Psoas muscle (tissue), 8 donors: ENCODE results near the gene ERP27. TPM values are rescaled to one million over a fixed set of nuclear protein-coding genes. Genes with fewer than 3 reads are reported as not detected.

ENCODE experiments used
- ATAC-seq, 4 donors: fragments of 200-7000 bp; cut with Tn5 transposase; one replicate each; pipeline ENCODE4 v1.9.1; 2020; ENCODE audit warnings: moderate library complexity in 3 of 4, mild to moderate bottlenecking in 2 of 4
- DNase-seq, 2 donors: peaks; one replicate each; pipeline ENCODE4 v3.0.0-alpha.2; 2020
- H3K27ac ChIP-seq: fragments of 200-600 bp; one replicate; pipeline ENCODE4 v1.8.0; 2022
- H3K27me3 ChIP-seq, 3 donors: fragments of 200-600 bp in 1 of 3; one replicate each; pipeline versions ENCODE4 v1.6.1 to v1.8.0; 2013 to 2022; ENCODE audit warnings: low read length in 2 of 3, mild to moderate bottlenecking in 2 of 3, moderate library complexity in 1 of 3; ENCODE audit not compliant: insufficient read depth in 3 of 3
- H3K36me3 ChIP-seq, 2 donors: fragments of 200-600 bp in 1 of 2; one replicate each; pipeline versions ENCODE4 v1.6.1 to v1.8.0; 2013 to 2022; ENCODE audit warnings: low read depth in 1 of 2, mild to moderate bottlenecking in 1 of 2, moderate library complexity in 1 of 2; ENCODE audit not compliant: insufficient read depth in 1 of 2
- H3K4me1 ChIP-seq: fragments of 200-600 bp; one replicate; pipeline ENCODE4 v1.8.0; 2022
- H3K4me3 ChIP-seq: fragments of 200-600 bp; one replicate; pipeline ENCODE4 v1.8.0; 2022; ENCODE audit warnings: mild to moderate bottlenecking
- H3K9me3 ChIP-seq: fragments of 200-600 bp; one replicate; pipeline ENCODE4 v1.8.0; 2022
- CTCF ChIP-seq: fragments of 200-600 bp; IDR thresholded peaks from one replicate; pipeline ENCODE4 v1.8.0; 2022; ENCODE audit warnings: antibody characterized with exemption
- WGBS, 3 donors: extraction: QIAGEN DNeasy Blood & Tissue Kit; methylation state at CpG; one replicate each; pipeline versions ENCODE4 v1.1.6 to v1.1.7; 2013; 5-methylcytosine and 5-hydroxymethylcytosine counted together
- intact Hi-C, 2 donors: fragments of 100-400 bp; cut with DNase I; formaldehyde crosslinking; loops; one replicate each; pipeline versions ENCODE4 v1.11.0 to v1.14.2; 2022
- polyA plus RNA-seq, 3 donors: library from polyadenylated mRNA; stranded (reverse); fragments of 200-250 nt; gene quantifications; one replicate each; pipeline ENCODE4 v1.2.3, GENCODE V29; 2013
- total RNA-seq, 4 donors: library from RNA; stranded (reverse); fragmentation: NEBNext Ultra II Directional in 2 of 4; extraction: Animal tissue kit (Norgen Biotek cat#: 25700) in 2 of 4; gene quantifications; one replicate each; pipeline versions ENCODE4 v1.2.1 to v1.2.4, GENCODE V29; 2021 to 2023
- donor health status: healthy with polysubstance abuse.
- donor health status: DM: no; HTN: no; CAD: no; lungs with moderate emphysema.
- donor health status: Bipolar disorder and iron deficiency.
- donor health status: healthy.
- donor health status: DM: yes; HTN: yes; CAD: no.
- donor health status: DM: no; HTN: no; CAD: no.
- donor health status: DM: no; HTN: no; CAD: no.
- donor health status: DM: yes; HTN: yes; CAD: no.

The ERP27 gene
- total and polyA plus RNA-seq, 7 donors = 0.05 to 0.42 (median 0.13) TPM; not detected in 1

DNA sequence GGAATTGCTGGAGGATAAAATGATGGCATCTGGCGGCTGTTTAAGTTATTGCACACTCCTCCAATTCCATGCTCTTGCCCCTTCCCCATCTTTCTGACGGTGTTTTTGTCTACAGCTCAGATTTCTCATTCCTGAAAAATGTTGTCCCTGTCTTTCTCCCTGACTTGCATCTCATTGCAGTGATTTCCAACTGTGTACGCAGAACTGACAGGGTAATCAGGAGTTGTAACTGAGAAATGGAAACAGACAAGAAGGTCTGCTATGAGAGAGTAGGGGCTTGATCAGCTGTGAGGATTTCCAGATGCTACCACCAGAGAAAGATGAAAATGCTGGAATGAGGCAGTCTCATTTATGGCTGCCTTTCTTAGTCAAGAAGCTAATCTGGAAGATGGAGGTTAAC lies 1.3 kb downstream of the ERP27 start:
- no peak overlapping the region for H3K4me3 ChIP-seq
- ATAC-seq (no peak), DNase-seq (no peak)
- TF ChIP-seq CTCF = no peak
- no peak overlapping the region for H3K27ac ChIP-seq
- H3K36me3 ChIP-seq = peaks cover 0 to 4% of the 10 kb centered on the region in 2 donors
- H3K9me3 ChIP-seq = no peaks in the 10 kb centered on the region
- 84 to 91% (median 85%) methylated on average over 3 of the region's 3 CpGs for WGBS, 3 donors
- no peaks in the 10 kb centered on the region for H3K27me3 ChIP-seq
- intact Hi-C loops = no loop called here
- H3K4me1 ChIP-seq = no peaks in the 10 kb centered on the region

DNA sequence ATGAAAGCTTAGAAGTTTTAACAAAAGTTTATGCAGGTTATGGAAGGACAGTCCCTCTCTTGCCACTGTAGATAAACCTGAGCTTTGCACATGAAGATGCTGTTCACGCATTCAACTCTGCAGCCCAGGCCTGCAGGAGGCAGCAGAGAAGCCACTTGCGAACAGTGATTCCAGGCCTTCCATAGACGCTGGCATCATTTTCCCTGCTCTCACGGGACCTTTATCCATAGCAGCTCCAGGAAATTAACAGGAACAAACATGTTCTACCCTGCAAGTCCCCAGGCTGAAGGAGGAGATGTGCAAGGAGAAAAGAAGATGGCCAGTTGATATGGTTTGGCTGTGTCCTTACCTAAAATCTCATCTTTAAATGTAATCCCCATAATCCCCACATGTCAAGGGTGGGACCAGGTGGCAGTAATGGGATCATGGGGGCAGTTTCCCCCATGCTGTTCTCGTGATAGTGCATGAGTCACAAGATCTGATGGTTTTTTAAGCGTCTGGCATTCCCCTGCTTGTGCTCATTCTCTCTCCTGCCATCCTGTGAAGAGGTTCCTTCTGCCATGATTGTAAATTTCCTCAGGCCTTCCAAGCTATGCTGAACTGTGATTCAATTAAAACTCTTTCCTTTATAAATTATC lies 2.0 kb downstream of the ERP27 start:
- no peaks in the 10 kb centered on the region for H3K4me1 ChIP-seq
- H3K27me3 ChIP-seq = no peaks in the 10 kb centered on the region
- ATAC-seq (no peak), DNase-seq (no peak)
- intact Hi-C loops = no loop called here
- 76 to 82% (median 78%) methylated on average over 6 of the region's 6 CpGs for WGBS, 3 donors
- H3K9me3 ChIP-seq = no peaks in the 10 kb centered on the region
- TF ChIP-seq CTCF = no peak
- no peak overlapping the region for H3K27ac ChIP-seq
- H3K4me3 ChIP-seq = no peak overlapping the region
- H3K36me3 ChIP-seq = no peaks in the 10 kb centered on the region

- 28 to 46% (median 34%) methylated on average over 4 of the region's 4 CpGs for WGBS, 3 donors
- no peak for TF ChIP-seq CTCF
- ATAC-seq = no peak
- Histone ChIP-seq H3K4me3 (no peak overlapping the region), H3K4me1 (no peaks in the 10 kb centered on the region), H3K27me3 (no peaks in the 10 kb centered on the region), H3K9me3 (no peaks in the 10 kb centered on the region), H3K36me3 (no peaks in the 10 kb centered on the region), H3K27ac (no peak overlapping the region)
- no peak for DNase-seq
- intact Hi-C loops = no loop called here
Observed at GRCh38 chr12:14935031-14935430, 3.3 kb downstream of the ERP27 start.

GRCh38 chr12:14934511-14934910 lies 3.8 kb downstream of the ERP27 start:
- Histone ChIP-seq H3K36me3 (no peaks in the 10 kb centered on the region), H3K27me3 (no peaks in the 10 kb centered on the region), H3K4me3 (no peak overlapping the region), H3K4me1 (no peaks in the 10 kb centered on the region), H3K27ac (no peak overlapping the region), H3K9me3 (no peaks in the 10 kb centered on the region)
- no peak for ATAC-seq
- WGBS, 3 donors = 90 to 98% (median 94%) methylated on average over 2 of the region's 2 CpGs
- no peak for DNase-seq
- intact Hi-C loops = no loop called here
- no peak for TF ChIP-seq CTCF
